T-helper 1 cell treated with Interleukin-12 subunit alpha and Interleukin-12 subunit beta and Interleukin-4 antibody, amounts not matched to agents 30 ng/mL and 1 ng/mL, for 36 hours (primary cell): ENCODE data around the gene PPP3R1. TPM values are rescaled to one million over a fixed set of nuclear protein-coding genes. Genes with fewer than 3 reads are reported as not detected.

ENCODE experiments used
- intact Hi-C: fragments of 100-400 bp; cut with micrococcal nuclease; formaldehyde crosslinking; loops from one replicate; pipeline ENCODE4 v1.15.1; 2024
- total RNA-seq: library from RNA; stranded (reverse); gene quantifications from 2 replicates; pipeline ENCODE4 v1.2.3, GENCODE V29; 2022

PPP3R1 gene
- total RNA-seq, 1 donor from 2014 or later: 77.5 TPM

DNA sequence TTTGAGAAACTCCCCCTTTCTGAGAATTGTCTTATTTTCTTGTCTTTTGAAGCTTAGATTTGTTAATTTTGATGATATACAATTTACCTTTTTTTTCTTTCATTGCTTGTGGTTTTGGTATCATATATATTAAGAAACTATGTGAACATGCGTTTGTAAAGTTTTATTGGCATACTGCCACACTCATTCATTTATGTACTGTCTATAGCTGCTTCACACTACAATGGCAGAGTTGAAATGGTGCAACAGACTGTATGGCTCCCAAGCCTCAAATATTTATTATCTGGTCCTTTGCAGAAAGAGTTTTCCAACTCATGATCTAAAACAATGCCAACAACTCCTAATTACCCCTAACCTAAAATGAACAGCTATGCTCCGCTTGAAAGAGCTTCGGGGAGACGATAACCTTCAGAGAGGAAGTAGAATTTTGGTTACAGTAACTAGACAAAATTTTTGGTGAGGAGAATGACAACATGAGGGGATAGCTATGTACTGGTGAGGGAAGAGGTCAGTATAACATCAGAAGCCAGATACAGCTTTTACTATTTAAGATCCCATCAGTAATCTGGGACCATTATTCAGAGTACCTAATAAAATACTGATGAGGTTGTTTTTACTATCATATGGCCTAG, 16.1 kb downstream of the PPP3R1 start:
- intact Hi-C loops: loop anchor here (1.0 kb wide), 1 partner anchor 8 kb away; no protein-coding TSS in a partner anchor

DNA sequence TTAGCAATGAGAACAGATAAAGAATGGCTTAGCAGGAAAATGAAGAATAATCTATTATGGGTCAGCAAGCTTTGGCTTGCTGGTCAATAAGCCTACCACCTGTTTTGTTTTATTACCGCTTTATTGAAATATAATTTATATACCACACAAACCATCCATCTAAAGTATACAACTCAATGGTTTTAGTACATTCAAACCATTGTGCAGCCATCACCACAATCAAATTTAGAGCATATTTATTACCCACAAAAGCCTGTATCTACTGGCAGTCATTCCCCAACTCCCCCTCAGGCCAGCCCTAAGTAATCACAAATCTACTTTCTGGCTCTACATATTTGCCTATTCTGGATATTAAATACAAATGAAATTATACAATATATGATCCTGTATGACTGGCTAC, 17.2 kb downstream of the PPP3R1 start:
- intact Hi-C loops: no loop called here

DNA sequence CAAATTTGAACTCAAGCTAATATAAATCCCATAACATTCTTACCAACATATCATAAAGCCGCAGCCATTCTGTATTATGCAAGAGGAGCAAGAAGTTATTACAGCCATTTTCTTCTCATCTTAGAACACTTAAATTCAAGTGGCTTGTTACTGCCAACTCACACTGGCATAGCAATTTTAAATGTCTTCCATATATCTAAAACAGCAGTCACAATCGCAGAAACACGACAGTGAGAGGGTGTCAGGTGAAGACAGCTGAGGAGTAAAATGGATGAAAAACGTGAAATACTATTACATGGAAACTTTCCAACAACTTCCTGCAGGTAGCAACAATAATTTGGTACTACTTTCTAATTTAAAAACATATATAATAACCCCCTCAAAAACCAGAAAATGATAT, 17.9 kb downstream of the PPP3R1 start:
- intact Hi-C loops: no loop called here

DNA sequence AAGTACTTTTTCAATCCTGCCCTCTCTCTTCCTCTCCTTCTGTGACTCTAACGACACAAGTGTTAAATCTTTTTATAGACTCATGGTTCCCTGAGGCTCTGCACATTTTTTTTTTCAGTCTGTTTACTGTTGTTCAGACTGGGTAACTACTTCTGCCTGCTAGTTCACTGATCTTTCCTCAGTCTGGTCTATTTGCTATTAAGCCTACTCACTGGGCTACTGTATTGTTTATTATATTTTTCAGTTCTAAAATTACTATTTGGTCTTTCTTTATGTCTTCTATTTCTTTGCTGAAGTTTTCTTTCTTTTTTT, 21.3 kb downstream of the PPP3R1 start:
- intact Hi-C loops: no loop called here

DNA sequence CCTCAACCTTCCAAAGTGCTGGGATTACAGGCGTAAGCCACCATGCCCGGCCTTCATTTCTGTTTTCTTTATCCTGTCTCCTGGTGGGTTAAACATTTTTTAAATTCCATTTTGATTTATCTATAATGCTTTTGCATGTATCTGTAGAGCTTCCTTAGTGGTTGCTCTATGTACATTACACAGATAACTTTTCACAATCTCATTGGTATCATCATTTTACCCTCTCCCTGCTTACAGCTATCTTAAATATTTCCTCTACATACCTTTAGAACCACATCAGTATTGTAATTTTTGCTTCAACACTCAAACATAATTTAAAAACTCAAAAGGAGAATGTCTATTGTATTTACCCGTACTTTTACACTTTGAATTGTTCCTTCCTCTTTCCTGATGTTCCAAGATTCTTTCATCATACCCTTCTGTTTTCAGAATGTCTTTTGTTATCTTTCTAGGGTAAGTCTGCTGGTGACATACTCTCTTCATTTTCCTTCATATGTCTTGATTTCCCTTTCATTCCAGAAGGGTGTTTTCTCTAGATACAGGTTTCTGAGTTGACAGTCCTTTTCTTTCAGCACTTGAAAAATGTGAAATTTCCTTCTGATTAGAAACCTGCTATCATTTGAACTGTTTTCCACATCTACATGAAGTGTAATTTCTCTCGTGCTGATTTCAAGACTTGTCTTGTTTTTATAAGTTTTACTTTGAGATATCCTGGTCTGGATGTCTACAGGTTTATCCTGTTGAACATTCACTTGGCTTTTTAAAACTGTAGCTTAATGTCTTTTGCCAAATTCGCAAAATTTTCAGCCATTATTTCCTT, 21.9 kb downstream of the PPP3R1 start:
- intact Hi-C loops: no loop called here

DNA sequence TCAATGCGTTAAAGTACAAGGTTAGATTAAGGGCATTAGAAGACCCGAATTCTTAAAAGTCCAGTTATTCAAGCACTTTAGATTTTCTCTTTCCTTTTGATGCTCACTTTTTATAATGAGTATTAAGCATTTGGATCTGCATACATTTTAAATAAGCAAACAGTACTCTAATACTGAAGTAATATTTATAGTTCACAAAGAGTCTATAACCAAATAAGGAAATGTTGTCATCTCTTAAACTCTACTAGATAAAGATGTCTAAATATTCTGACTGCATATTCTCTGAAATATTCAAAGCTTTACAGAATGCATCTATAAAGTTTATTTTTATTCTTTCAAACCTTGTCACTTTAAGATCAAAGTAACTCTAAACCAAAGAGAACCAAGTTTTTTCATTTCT, 25.5 kb downstream of the PPP3R1 start:
- intact Hi-C loops: no loop called here

DNA sequence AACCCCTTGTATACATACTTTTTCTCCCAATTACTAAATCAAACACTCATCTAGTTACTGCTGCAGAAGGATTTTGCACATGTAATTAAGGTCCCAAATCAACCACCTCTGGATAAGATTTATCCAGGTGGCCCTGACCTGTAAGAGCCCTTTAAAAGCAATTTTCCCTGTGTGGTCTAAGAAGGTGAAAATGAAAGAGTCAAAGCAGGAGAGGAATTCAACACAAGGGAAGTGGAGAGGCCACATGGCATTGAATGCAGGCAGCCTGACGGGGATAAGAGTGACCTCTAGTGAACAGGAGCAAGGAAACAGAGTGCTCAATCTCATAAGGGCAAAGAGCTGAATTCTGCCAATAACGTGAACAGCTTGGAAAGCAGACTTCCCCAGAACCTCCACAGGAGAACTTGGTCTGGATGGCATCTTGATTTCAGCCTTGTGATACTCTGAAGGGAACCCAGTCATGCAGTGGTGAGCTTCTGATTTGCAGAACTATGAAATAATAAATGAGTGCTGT, 27.2 kb downstream of the PPP3R1 start:
- intact Hi-C loops: loop anchor here (1.0 kb wide), 1 partner anchor 103 kb away; no protein-coding TSS in a partner anchor

DNA sequence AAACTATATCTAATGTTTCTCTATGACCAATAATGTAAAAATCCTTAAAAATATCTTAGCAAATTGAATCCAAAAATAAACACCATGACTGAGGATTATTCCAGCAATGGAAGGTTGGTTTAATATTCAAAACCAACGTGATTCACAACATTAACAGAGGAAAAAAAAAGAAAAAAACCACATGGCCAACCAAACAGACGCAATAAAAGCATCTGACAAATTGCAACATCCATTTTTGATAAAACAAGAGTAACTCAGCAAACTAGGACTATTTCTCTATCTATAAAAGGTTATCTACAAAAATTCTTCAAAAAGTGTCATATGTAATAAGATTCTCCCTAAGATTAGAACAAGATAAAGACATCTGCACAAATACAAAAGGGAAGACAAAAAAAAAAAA, 28.9 kb downstream of the PPP3R1 start:
- intact Hi-C loops: no loop called here

DNA sequence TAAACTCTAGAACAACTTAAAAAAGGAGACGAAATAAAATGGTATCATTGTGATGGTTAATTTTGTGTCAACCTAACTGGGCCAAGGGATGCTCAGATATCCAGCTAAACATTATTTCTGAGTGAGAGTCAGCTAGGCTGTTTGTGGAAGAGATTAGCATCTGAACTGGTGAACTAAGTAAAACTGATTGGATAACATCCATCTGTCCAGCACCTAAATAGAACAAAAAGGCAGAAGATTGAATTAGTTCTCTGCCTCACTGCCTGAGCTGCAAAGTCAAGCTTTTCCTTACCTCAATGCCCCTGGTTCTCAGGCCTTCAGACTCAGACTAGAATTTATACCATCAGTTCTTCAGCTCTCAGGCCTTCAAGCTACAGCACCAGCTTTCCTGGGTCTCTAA, 30.0 kb downstream of the PPP3R1 start:
- intact Hi-C loops: no loop called here

DNA sequence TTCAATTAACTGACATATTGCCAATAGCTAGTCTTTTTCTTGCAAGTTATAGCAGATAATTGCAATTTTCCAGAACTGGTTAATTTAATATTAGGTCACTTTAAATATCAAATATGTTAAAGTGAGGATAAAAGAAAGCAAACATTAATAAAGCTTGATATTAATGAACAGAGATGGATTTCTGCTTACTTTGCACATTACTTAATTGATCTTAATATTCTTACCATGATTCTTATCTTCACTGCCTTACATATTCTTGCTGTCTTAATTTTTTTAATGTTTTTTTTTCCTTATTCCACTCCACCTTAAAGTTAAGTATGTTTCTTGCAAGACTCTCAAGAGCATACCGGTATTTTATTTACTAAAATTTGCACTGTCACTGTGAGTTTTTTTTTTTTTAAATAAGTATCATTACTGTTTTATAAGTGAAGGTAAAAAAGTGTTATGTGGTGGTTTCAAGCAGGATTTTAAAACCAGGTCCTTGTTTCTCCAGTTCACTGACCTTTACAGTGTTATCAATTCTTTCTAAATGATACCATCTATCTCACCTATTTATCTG, 33.9 kb downstream of the PPP3R1 start:
- intact Hi-C loops: no loop called here

DNA sequence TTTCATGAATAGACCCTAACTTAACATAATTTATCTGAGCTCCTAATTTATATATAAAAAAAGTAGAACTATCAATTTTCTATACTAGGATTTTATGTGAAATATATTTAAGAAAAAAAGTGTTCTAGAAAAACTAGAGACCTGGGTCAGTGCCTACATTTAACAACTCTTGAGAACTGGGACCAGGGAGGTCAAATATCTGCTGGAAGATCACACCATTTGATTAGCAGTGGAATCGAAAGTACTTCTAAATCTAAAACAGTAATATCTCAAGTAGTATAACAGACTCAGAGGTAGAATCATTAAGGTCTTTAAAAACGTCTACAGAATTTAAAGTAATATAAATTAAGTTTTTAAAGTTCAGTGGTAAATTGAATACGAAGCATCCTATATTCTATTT, 34.6 kb downstream of the PPP3R1 start:
- intact Hi-C loops: no loop called here

DNA sequence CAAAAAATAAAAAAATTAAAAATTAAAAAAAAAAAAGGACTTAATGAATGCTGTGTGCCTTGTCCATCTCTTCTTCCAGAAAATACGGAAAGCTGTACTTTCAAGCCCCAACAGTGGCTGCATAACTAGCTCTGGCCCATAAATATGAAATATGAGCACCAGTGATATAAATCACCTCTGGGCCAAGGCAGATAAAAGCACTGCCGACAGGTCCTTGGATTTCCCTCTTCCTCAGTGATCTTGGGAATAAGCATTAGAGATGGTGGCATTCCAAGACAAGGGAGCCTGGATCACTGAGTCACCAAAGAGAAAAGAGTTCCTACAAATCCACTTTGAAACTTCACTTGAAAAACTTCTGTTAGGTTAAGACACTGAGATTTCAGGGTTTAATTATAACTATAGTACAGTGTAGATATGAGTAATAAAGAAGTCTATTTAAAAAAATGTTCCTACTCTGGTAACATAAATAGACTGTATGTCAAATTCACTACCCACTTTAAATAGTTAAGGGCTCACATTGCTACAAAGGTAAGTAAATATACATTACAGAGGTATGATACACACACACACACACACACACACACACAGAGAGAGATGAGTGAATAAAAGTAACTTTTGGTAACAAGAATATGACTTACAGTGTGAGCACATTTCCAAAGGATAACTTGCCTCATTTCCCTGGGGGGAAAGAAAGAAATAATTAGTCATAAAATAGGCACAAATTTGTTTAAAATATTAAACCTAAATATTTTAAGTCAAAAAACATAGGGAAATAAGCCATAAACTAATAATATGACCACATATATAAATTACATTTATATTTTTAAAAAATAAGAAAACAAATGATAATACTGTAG, 35.6 kb downstream of the PPP3R1 start:
- intact Hi-C loops: no loop called here

DNA sequence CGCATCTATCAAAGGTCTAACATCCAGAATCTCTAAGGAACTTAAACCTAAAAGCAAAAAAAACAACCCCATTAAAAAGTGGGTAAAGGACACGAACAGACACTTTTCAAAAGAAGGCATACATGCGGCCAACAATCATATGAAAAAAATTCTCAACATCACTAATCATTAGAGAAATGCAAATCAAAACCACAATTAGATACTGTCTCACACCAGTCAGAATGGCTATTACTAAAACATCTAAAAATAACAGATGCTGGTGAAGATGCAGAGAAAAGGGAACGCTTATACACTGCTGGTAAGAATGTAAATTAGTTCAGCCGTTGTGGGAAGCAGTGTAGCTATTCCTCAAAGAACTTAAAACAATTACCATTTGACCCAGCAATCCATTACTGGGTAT, 38.0 kb downstream of the PPP3R1 start:
- intact Hi-C loops: no loop called here

DNA sequence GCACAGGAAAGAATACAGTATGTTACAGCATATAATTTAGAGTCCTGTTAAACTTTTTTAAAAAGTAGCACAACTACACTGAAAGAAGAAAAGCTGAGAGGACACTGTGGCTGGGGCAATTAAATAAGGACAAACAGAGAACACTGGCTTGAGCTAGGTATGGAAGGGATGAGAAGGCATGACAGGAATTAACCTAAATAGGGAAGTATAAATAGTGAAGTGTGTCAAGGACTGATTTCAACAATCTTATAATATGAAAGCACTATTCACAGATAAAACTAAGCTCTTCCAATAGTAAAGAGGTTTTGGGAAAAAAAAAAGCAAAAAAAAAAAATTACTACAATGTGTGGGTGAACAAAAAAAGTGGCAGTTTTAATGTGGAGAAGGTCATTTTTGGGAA, 45.5 kb downstream of the PPP3R1 start:
- intact Hi-C loops: loop anchor here (1.0 kb wide), 1 partner anchor 9 kb away; no protein-coding TSS in a partner anchor

DNA sequence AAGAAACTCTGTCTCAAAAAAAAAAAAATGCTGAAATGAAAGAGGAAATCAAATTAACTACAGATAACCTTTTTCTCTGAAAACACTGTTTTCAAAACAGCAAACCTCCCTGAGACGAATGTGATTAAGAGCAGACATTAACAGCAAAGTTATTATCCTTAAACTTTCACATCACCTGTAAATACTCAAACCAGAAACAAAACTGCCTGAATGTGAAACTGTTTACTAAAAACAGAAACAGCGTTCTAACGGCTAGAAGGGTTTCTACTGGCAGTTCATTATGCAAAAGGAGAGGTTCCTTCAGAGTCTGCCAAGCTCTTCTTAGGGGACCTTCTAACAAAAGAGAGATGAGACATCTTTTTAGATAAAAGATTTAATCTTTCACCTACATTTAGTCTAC, 48.7 kb downstream of the PPP3R1 start:
- intact Hi-C loops: loop anchor here (1.0 to 2.0 kb wide), 3 partner anchors 15 to 48 kb away; partner anchors contain the start of gene PNO1

DNA sequence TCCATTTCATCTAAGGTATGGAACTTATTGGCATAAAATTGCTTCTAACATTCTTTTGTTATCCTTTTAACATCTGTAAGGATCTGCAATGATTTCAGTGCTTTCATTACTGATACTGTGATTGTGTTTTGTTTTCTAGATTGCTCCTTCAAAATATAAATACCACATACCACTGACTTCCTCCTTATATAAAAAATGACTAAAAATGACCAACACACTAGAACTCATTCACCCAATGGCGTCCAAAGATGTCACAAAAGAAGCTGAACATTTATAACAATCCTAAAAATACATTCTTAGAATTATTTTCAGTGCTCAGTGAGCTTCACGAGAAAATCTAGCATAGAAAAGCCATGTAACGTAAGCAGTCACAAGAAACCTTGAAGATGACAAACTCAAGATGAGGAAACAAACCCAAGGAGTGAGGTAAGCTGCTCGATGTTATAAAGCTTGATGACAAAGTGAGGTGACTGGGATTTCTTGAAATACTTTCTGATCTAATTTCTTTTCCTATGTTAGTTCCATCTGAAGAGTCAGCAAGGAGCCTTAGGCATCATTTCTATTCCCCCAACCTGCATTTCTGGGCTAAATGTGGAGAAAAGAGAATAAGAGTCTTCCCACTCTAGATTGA, 52.1 kb downstream of the PPP3R1 start:
- intact Hi-C loops: no loop called here

DNA sequence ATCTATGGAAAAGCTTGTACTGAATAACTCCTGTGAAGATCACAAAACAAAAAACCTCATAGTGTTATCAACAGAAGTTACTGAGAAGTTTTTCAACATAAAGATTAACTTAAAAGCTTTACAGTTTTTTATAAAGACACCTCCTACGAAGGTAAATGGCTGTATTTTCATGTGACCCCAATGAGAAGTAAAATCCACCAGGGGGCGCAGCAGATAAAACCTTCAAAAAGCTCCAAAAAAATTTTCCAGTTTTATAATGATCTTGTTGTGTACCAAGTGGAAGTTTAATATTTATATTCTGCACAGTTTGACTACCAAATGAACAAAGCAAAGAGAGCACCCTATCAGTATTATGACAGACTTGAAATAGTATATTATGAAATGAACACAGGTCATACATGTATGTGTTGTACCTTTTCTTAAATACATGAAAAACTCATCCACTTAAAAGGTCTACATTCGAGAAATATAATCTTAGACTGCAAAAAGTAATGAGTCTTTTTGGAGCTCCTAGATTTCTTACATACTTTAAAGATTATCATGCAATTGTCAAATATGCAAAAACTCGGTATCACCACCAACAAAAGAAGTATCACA, 56.1 kb downstream of the PPP3R1 start:
- intact Hi-C loops: loop anchor here (1.0 kb wide), 4 partner anchors 55 to 245 kb away; no protein-coding TSS in a partner anchor

DNA sequence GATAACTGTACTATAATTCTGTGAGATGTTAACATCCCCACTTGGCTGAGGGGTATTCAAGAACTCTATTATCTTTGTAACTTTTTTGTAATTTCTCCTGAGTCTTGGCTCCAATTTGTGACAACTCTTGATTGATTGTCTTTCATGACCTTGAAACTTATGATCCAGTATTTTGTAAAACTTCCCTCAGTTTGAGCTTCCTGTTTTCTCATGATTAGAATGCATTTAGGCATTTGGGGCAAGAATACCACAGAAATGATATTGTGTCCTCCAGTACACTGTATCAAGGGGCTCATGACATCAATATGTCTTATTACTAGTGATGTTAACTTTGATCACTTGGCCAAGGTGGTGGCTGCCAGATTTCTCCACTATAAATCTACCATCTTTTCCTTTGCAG, 57.2 kb downstream of the PPP3R1 start:
- intact Hi-C loops: no loop called here

DNA sequence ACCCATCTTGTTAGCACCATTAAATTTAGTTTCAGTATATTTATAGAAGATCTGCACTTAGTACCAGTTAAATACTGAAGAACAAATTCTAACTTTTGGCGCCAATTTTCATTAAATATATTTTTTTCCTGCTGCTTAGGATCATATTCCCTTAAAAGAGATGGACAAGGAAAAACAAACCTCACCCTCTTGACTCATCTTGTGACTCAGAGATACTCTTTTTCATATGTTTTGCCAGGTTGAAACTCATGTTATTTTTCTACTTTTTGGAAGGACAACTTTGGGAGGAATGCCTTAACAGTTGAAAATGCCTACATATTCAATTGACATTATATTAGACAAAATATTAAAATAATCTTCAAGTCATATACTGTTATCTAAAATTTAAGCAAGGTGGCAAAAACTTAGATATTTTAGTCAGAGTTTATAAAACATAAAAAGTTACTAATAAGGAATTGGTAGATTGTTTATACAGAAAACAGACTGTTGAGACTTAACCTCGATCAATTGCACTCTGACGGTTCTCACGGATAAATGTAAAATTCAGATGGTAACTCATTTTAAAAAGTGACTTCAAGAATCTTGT, 58.5 kb downstream of the PPP3R1 start:
- intact Hi-C loops: no loop called here

DNA sequence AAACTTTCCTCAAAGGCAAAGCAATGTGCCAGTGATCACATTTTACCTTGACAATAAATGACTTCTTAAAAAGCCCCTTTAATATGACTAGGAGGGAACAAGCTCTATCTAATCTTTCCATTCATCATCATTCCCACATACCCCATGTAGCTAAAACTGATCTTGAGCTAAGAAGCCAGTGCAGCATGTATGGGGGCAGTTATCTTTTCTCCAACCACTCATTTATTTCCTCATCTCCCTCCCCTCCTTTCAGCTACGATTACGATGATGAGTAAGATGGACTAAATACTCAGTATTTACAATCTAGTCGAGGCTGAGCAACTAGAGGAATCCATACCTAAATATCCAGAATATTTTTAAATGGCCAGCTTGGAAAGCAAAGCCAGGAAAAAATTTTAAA, 59.2 kb downstream of the PPP3R1 start:
- intact Hi-C loops: no loop called here
